Amniotic stem cell (primary cell): ENCODE measurements around the gene DESI2.
"Not testable (repeated sequence)": the region's sequence is repeated elsewhere in the genome, so short reads cannot be mapped to it uniquely, and the experiment has no call there.

Source experiments
- DNase-seq: peaks from one replicate; lab custom pipeline; 2025; lab: John Stamatoyannopoulos, UW

The DESI2 gene

DNA sequence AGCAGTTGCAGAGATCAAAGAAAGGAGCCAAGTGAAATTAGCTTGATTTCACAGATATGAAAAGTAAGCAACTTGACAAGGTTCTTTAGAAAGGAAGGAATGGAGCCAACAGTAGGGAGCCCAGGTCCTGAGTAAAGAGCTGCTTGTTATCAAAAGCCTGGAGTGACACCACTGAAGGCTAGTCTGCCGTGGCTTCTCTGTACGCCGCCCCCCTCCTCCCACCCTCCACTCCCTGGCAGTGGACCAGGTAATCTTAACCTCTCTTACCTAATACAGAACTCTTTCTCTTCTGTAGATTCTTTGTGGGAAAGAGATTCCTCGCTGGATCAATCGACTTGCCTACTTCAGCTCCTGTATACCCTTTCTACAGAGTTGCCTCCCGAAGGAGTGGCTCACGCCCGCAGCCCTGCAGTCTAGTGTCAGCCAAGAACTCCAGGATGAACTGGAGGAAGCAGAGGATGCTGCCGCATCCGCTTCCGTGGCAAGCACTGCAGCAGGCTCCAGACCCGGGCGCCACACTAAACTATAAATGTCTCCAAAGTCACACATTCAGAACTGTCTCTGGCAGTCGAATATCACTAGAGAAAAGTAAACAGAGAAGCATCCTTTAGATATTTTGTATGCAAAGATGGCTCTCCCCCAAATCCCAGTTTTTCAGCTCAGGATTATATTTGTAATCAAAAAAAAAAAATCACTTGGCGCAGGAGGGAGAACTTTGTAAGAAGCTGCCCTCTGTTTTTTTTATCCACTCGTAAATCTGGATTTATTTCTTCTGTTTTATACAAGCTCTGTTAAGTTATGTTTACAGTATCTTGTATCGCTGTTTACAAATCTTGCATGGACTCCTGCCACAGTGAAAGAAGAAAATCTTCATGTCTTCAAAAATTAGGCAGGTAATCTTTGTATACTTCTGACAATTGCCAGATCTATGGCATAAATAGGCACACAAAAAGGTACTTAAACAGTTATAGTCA, 52.6 kb downstream of the DESI2 start:
- no peak for DNase-seq

DNA sequence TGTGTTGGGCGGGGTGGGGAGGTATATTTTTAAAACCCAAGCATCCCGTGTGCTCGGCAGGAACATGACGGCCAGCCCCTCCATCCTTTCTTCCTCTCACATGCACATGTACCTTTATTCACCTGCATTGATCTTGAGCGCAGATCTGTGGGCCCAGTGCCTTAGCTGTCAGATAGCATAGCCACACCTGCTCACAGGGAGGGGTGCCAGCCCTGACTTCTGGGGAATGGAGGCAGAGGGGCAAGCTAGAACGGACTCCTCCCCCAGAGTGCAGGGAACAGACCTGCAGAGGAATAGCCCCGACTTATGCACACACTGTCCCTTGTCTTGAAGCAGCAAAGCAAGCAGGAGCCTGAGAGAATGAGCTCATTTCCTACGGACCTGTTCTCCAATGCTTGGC, 56.1 kb downstream of the DESI2 start:
- DNase-seq: no peak

DNA sequence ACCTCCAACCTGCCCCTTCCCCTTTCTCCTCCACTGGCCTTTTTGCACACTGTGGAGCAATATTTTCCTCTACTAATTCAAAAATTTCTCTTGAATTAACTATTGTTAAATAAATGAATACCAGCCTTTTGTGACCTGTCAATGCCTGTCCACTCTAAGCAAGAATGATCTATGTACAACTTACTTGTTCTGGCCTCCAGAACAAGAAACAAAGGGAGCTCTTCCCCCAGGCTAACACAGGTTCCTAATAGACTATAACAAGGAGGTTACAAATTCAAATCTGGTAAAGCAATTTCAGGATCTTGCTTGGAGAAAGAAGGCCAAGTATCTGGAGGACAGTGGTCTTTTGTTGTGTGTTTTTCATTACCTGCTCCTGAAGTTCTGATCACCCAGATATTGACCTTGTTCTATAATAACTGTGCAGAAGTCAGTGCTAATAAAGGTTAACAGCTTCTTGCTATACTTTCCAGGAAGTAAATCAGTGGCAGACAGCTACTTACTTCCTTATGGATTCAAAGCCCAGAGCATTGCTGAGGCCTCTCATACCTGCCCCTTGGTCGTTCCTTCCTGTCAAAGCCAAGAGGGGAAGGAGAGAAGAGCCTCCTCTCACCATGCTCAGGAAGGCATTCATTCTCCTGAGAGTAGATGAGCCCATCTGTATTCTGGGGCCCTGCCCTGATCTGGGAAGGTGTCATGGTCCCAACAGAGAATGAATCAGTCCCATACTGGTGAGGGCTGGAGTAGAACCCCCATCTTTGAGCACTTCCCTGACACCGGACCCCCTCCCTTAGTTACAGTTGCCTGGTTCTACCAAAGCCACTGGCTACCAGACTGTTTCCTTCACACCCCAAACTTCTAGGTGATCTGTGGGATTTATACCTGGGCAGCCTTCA, 56.8 kb downstream of the DESI2 start:
- DNase-seq: no peak

DNA sequence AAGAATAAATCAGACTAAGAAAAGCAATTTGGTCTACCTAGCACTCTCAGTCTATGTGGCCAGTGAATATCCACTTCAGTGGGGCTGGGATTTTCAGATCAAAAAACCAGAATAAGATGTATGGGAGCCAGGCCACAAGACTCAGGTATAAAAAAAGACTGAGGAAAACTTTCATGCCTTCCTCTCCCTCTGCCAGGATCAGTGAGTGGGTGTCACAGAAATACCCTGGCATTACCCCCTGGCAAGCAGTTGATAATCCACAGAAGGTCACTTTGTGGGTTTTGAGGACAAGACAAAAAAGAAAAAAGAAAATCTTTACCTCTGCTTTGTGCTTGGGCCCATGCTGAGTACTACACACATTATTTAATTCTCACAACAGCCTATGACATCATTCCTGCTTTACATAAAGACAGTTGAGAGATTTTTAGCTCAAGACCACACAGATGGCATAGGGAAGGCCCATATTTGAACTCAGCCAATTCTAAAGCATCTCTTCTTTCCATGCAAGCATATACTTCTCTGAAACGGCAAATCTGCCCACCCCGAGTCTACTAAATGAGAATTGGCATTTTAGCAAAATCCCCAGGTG, 57.6 kb downstream of the DESI2 start:
- DNase-seq: no peak

DNA sequence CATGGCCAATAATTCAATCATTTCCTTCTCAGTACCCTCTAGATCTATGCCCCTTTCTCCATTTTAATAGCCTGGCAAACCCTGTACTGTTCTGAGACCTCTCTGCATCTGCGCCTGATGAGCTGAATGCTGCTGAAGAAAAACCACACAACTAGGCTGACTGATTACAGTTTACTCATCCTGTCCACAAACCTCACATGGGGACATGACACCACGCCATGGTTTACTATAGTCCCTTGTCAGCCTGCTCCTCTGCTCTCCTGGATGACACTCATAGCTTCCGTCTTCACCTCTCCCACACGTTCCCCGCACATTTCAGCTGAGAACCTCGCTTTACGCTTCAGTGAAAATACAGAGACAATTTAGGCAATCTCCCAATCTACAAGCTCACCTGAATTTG, 59.7 kb downstream of the DESI2 start:
- DNase-seq: no peak

DNA sequence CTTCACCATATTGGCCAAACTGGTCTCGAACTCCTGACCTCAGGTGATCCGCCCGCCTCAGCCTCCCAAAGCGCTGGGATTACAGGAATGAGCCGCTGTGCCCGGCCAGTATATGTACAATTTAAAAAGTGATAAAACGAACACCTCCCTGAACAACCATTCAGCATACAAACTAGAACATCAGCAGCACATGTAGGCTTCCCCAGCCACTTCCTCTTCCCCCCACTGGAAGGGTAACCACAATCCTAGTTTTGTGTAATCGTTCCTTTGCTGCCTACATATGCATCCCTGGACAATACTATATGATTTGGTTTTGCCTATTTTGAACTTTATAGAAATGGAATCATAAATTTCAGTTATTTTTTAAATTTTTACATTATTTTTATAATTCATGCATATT, 60.4 kb downstream of the DESI2 start:
- DNase-seq: no peak

DNA sequence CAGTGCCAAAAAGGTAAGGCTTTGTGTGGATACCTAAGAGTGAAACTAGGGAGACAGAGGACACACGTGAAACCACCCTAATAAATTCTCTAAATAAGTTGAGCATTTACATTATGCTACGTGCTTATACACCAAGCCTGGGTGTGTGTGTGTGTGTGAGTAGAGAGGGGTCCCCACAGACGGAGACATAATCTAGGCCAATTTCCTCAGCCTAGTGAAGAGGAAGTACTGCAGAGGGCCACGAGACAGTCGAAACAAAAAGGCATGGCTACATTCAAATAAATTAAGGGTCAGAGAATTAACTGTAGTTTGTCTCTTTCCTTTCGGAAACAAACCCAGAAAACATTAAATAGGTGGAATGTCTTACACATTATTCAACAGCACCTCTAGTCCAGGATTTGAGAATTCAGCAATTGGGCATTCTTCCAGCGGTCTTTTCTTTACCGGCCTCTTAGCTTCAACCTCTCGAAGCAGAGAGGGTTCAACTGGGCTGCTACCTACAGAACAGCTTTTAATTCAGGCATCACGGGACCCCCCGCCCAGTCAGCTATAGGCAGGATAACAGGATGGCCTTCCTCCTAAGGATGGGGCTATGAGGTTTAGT, 75.0 kb downstream of the DESI2 start:
- DNase-seq: no peak

DNA sequence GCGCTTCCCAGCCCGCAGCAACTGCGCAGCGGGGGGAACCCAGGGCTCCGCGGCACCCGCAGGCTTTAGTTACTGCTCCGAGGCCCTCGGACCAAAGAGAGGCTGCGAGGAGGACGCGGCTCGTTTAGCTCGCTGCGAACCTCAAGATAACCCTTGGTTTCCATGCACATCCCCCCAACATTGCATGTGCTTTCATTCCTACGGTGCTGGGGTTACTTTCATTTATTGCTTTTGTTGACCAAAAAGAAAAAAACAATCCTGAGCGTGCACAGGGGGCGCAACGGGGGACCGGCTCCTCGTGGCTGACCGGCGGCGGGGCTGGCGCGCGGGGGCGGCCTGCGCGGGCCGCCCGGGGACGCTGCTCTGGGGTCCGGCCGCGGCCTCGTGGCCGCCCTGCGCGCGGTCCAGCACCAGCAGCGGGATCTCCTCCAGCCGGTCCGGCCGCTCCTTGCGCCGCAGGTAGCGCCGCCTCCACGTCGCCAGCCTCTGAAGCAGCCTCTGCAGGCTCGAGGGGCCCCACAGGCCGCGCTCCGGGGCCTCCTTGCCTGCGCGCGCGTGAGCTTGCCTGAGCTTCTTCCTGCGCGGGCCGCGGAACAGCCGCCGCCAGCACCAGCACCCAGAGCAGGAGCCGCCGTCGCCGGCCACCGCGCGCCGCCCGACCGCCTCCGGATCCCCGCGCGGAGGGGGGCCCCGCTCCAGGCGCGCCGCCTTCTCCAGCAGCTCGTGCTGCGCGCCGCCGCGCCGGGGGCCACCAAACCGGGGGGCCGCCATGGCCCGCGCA, 77.4 kb downstream of the DESI2 start:
- DNase-seq: no peak

DNA sequence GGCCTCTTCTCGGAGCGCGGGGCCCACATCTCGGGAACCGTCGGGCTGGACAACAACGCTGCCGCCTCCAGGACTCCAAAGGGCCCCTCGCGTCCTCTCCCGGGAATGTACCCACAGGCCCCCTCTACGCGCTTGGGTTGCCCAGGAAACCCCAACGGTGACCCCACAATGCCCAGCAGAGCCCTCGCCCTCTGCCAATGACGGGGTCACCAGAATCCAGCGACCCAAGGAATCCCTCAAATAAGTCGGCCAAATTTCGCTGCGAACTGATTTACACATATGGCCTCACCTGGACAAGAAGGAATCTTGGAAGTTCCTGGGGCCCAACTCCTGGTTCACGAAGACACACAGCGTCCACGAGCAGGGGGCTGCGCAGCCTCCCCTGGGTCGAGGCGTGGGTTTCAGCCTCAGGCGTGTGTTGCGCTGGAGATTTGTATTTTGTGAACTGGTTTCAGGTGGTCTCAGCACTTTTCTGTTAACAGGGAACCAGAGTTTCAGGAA, 78.1 kb downstream of the DESI2 start:
- DNase-seq: no peak

DNA sequence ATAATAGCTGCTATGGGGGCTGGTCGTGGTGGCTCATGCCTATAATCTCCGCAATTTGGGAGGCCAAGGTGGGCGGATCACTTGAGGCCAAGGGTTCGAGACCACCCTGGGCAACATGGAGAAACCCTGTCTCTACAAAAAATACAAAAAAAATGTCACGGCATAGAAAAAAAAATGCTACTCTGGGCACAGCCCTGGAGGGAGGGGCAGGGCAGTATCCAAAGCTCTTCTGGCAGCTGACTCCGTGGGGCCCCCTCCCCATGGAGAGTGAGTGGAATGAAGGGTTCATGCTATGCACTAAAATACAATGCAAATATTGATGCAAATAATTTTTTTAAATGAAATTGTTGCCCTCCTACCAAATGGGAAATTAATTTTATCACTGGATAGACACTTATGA, 78.7 kb downstream of the DESI2 start:
- no peak for DNase-seq

DNA sequence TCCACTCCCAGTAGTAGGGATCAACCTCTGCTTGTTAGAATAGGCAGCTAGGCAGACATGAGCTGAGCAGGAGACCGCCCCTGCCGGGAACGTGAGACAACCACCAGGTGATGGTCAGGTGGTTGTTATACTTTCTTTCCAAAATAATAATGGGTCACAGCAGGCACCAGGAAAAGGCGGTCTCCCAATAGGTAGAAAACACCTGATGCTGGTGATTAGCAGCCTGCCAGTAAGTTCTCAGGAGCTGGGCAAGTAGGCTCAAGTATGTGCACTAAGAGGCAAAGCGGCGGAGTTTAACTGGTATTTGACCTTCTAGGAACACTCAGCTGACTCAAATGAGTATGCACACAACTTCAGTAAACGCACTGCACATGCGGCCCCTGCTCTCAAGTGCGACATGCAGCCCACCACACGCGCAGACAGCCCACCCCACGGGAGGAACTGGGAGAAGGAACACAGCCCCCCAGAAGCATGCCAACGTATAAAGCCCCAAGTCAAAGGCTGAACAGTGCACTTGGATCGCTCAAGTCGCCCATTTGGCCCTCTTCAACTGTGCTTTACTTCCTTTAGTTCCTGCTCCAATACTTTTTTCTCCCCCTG, 80.0 kb downstream of the DESI2 start:
- DNase-seq: no peak

DNA sequence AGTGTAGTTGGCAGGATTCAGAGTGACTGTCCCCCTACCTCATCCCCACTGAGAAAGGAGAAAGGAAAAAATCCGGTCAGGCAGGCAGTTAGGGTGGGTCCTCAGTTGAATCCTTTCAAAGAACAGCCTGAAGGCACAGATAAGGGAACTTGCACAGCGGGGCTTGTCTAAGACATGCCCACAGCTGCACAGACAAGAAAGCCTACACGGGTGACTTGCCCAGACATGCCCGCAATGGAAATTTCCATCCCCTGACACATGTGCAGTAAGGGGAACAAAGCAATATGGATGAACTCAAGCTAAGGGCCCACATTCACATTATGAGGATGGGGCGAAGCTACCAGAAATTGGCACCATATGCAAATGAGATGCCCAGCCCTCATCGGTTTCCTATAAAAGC, 82.5 kb downstream of the DESI2 start:
- DNase-seq: no peak

DNA sequence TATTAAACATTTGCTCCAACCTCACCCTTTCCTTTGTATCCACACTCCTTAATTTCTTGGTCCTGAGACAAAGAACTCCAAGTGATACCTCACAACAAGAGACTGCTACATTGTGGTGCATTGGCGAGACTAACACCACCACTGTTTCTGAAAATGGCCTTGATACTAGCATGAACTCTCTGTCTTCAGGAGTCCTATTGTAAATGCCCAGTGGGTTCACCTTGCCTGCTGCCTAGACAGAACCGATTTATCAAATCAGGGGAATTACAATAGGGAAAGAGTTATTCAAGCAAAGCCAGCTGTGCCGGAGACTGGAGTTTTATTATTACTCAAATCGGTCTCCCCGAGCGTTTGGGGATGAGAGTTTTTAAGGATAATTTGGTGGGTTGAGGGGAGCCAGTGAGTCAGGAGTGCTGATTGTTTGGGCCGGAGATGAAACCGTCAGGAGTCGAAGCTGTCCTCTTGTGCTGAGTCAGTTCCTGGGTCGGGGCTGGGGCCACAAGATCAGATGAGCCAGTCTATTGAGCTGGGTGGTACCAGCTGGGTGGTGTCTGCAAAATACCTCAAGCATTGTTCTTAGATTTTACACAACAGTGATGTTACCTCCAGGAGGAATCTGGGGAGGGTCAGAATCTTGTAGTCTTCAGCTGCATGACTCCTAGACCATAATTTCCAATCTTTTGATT, 83.1 kb downstream of the DESI2 start:
- DNase-seq: no peak

DNA sequence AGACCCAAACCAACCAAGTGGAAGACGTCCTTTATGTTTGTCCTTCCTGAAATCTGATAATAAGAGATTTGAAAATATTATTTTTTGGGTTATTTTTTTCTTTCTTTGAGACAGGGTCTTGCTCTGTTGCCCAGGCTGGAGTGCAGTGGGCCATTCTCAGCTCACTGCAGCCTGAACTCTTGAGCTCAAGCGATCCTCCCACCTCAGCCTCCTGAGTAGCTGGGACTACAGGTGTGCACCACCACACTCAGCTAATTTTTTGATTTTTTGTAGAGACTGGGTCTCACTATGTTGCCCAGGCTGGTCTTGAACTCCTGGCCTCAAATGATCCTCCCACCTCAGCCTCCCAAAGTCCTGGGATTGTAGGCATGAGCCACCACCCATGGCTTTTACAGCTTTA, 86.2 kb downstream of the DESI2 start:
- not testable (repeated sequence) for DNase-seq

DNA sequence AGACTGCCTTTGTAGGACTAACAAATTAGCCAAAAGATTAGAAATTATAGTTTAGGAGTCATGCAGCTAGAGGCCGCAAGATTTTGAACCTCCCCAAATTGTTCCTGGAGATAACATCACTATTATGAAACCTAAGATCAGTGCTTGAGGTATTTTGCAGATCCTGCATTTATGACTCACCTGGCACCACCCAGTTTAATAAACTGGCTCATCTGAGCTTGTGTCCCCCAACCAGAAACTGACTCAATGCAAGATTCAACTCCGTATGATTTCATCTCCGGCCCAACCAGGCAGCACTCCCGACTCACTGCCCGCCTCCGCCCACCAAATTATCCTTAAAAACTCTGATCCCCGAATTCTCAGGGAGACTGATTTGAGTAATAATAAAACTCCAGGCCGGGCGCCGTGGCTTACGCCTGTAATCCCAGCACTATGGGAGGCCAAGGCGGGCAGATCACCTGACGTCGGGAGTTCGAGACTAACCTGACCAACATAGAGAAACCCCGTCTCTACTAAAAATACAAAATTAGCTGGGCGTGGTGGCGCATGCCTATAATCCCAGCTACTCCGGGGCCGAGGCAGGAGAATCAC, 87.2 kb downstream of the DESI2 start:
- DNase-seq: not testable (repeated sequence)

DNA sequence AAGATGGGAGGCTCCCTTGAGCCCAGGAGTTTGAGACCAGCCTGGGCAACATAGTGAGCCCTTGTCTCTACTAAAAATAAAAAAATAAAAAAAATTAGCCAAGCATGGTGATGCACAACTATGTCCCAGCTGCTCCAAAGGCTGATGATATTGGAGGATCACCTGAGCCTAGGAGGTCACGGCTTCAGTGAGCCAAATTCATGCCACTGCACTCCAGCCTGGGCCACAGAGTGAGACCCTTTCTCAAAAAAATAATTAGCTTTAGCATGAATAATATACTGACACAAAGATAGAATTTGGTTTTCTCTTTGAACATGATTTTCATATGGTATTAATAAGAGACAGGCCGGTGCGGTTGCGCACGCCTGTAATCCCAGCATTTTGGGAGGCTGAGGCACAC, 88.8 kb downstream of the DESI2 start:
- no peak for DNase-seq

DNA sequence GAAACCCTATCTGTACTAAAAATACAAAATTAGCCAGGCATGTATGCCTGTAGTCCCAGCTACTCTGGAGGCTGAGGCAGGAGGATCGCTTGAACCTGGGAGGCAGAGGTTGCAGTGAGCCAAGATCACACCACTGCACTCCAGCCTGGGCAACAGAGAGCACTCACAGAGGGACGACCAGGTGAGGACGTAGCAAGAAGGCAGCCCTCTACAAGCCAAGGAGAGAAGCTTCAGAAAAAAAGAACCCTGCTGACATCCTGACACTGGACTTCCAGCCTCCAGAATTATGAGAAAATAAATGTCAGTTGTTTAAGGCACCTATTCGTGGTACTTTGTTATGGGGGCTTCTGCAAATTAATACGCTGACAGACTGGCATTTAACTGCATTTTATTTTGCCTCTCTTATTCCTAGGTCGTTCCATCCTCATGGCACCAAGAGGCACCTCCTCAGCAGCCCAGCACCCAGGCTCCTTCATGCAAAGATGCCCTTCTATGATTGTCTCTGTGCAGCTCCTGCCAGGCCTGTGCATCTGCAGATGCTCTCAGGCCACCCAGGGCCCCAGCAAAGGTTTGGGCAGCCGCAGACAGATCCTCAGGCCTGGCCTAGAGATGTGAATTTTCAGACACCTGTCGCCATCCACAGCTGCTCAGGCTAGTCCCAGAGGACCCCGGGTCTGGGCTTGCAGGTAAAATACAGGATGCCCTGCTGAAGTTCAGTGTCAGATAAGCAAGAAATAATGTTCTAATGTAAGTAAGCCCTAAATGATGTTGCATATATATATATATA, 96.5 kb downstream of the DESI2 start:
- DNase-seq: no peak

DNA sequence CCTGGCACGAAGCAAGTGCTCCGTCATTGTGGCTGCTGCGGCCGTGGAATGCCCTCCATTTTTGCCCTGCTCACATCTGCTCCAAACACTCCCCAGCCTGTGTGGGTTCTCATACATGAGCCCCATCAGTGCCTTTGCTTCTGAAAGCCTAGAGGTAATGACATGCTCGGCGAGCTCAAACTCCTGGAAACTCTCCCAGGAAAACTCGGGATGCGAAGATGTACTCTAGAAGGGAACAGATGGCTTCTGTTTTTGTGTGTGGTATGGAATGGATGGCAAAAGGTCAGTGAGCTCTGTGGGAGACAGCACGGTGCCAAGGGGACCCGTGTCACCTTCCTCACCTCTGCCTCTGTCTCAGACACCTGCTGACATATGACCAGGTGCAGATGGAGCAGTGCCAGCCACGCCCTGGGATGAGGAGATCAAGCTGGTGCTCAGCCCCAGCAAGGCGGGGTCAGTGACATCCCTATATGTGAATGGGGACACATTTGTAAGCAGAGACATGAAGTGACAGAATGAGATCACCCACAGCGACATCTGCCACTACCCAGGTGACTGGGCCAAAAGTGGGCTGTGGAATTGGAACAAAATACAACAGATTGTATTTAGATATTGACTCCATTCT, 98.5 kb downstream of the DESI2 start:
- DNase-seq: no peak
